GM12865 (cell line): ENCODE data around the gene FBXO46.

Experiments
- DNase-seq: peaks from one replicate; pipeline ENCODE4 v3.0.0; 2010; ENCODE audit warnings: low read depth
- H3K4me3 ChIP-seq: 2 replicates; pipeline ENCODE4 v1.5.1; 2011; ENCODE audit warnings: mild to moderate bottlenecking, low read depth, low read length, control low read depth
- TF ChIP-seq, protein P1 (sequence below): IDR thresholded peaks from 2 replicates; pipeline ENCODE4 v1.5.1; 2011; ENCODE audit warnings: low read length, control low read depth, low read depth, inconsistent platforms; ENCODE audit not compliant: insufficient read depth; ENCODE audit errors: missing control alignments

The FBXO46 gene

GRCh38 chr19:45717983-45718650 lies 12.6 kb downstream of the FBXO46 start:
- peak overlapping the region; percentile 74 for H3K4me3 ChIP-seq
- TF ChIP-seq, protein P1, sequence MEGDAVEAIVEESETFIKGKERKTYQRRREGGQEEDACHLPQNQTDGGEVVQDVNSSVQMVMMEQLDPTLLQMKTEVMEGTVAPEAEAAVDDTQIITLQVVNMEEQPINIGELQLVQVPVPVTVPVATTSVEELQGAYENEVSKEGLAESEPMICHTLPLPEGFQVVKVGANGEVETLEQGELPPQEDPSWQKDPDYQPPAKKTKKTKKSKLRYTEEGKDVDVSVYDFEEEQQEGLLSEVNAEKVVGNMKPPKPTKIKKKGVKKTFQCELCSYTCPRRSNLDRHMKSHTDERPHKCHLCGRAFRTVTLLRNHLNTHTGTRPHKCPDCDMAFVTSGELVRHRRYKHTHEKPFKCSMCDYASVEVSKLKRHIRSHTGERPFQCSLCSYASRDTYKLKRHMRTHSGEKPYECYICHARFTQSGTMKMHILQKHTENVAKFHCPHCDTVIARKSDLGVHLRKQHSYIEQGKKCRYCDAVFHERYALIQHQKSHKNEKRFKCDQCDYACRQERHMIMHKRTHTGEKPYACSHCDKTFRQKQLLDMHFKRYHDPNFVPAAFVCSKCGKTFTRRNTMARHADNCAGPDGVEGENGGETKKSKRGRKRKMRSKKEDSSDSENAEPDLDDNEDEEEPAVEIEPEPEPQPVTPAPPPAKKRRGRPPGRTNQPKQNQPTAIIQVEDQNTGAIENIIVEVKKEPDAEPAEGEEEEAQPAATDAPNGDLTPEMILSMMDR = no peak
- no peak for DNase-seq

DNA sequence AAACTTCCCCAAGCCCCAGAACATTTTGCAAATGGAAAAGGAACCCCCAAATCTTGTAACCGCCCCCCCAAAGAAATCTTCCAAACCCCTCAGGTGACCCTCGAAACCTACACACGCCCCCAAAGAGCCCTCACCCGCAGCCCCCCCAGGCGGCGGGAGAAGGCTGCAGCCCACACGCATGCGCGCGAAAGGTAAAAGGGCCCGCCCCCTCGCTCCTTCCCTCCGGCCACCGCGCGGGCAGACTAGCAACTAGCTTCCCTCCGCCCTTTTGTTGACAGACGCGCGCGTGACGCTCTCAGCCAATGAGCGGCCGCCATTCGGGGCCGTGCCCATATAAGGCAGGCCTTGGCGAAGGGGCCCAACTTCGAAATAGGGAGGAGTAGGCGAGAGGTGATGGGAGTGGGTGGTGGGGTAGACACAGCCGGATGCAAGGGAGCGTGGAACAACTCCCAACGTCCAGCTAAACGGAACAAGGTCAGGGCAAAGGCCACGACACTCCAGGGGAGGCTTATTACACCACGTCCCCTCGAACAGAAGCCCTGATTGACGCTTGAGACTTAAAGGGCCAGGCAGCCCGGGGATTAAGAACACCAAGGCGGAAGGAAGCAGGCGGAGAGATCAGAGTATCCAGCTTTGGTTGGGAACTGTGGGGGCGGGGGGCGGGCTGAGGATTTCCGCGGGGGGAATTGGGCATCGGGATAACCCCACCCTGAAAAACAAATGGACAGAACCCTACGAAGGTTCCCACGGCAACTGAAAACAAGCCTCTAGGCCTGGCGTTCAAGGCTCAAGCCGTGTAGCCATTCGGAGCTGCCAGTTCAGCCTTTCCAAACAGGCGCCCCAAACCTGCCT lies 13.3 kb downstream of the FBXO46 start:
- TF ChIP-seq, protein P1 = peak; percentile 15
- H3K4me3 ChIP-seq = peak overlapping the region; percentile 91

GRCh38 chr19:45716359-45717130 lies 14.2 kb downstream of the FBXO46 start:
- peak overlapping the region; percentile 91 for H3K4me3 ChIP-seq
- TF ChIP-seq, protein P1 = no peak
- no peak for DNase-seq

More for the DNA sequence above, 13.3 kb downstream of the FBXO46 start:
- DNase-seq = peak; percentile 100

- DNase-seq = no peak
- TF ChIP-seq, protein P1 = no peak
- no peak overlapping the region for H3K4me3 ChIP-seq
Observed at GRCh38 chr19:45715139-45715538, 15.6 kb downstream of the FBXO46 start.

GRCh38 chr19:45713141-45713540 lies 17.6 kb downstream of the FBXO46 start:
- TF ChIP-seq, protein P1 = no peak
- no peak for DNase-seq
- H3K4me3 ChIP-seq = no peak overlapping the region

DNA sequence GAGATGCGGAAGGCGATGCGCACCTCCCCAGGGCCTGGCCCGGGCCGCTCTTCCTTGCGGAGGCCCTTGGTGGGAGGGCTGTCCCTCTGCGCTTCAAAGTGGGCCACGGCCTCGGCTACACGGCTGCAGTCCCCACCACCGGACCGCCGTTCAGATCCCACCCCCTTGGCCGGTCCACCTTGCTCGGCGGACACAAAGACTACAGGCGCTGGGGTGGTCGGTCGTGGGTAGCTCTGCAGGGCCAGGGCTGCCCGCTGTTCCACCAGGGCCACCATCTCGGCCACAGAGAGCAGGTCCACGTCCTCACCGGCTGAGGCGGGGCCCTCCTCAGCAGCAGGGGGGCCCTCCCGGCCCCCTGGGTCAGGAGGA lies 18.0 kb downstream of the FBXO46 start:
- no peak for DNase-seq
- TF ChIP-seq, protein P1 = no peak
- H3K4me3 ChIP-seq = no peak overlapping the region
